Spleen (tissue), 11 donors: ENCODE measurements around the gene MS4A6A. TPM values are rescaled to one million over a fixed set of nuclear protein-coding genes. Genes with fewer than 3 reads are reported as not detected.
"Not testable (repeated sequence)": the region's sequence is repeated elsewhere in the genome, so short reads cannot be mapped to it uniquely, and the experiment has no call there.

Experiments
- DNase-seq: peaks from one replicate; pipeline ENCODE4 v3.0.0-alpha.2; 2020
- H3K27ac ChIP-seq, 8 donors: fragments of 200-600 bp; sonication (generic) in 7 of 8; 1 replicate in 4 of 8; 2 replicates in 4 of 8; pipeline versions ENCODE4 v1.5.0 to v1.8.0; 2016 to 2021; ENCODE audit warnings: inconsistent platforms in 4 of 8, mild to moderate bottlenecking in 4 of 8, moderate library complexity in 1 of 8
- H3K27me3 ChIP-seq, 7 donors: fragments of 200-600 bp; sonication (generic) in 6 of 7; replicated peaks in 1 of 7; 1 replicate in 4 of 7; 2 replicates in 3 of 7; pipeline versions ENCODE4 v1.5.0 to v1.8.0; 2016 to 2021; ENCODE audit warnings: inconsistent platforms in 3 of 7, mild to moderate bottlenecking in 1 of 7
- H3K36me3 ChIP-seq, 6 donors: fragments of 200-600 bp; sonication (generic) in 5 of 6; 1 replicate in 4 of 6; 2 replicates in 2 of 6; pipeline versions ENCODE4 v1.5.0 to v1.8.0; 2016 to 2021; ENCODE audit warnings: inconsistent platforms in 2 of 6
- H3K4me1 ChIP-seq, 6 donors: fragments of 200-600 bp; sonication (generic) in 5 of 6; 1 replicate in 3 of 6; 2 replicates in 3 of 6; pipeline versions ENCODE4 v1.5.0 to v1.8.0; 2016 to 2021; ENCODE audit warnings: inconsistent platforms in 3 of 6
- H3K4me3 ChIP-seq, 8 donors: fragments of 200-600 bp; sonication (generic) in 7 of 8; 1 replicate in 4 of 8; 2 replicates in 4 of 8; pipeline versions ENCODE4 v1.5.0 to v1.8.0; 2016 to 2021; ENCODE audit warnings: inconsistent platforms in 4 of 8, mild to moderate bottlenecking in 4 of 8, moderate library complexity in 2 of 8
- H3K9me3 ChIP-seq, 8 donors: fragments of 200-600 bp; sonication (generic) in 7 of 8; 1 replicate in 4 of 8; 2 replicates in 4 of 8; pipeline versions ENCODE4 v1.5.0 to v1.8.0; 2016 to 2021; ENCODE audit warnings: inconsistent platforms in 4 of 8
- POLR2A ChIP-seq, 3 donors: fragments of 450-650 bp; IDR thresholded peaks; one replicate each; pipeline ENCODE4 v1.5.1; 2017; ENCODE audit warnings: antibody characterized with exemption in 3 of 3, mild to moderate bottlenecking in 1 of 3
- POLR2AphosphoS5 ChIP-seq, 3 donors: sonication (generic); formaldehyde crosslinking; IDR thresholded peaks; one replicate each; pipeline ENCODE4 v1.5.1; 2017; ENCODE audit warnings: antibody characterized with exemption in 3 of 3
- WGBS, 5 donors: extraction: QIAGEN DNeasy Blood & Tissue Kit in 3 of 5; methylation state at CpG; one replicate each; pipeline versions ENCODE4 v1.1.5 to v1.1.7; 2013 to 2018; 5-methylcytosine and 5-hydroxymethylcytosine counted together
- intact Hi-C: fragments of 100-400 bp; cut with DNase I; formaldehyde crosslinking; loops from one replicate; pipeline ENCODE4 v1.15.0; 2023; ENCODE audit warnings: low total_unique reads
- polyA plus RNA-seq, 3 donors: library from polyadenylated mRNA; stranded (reverse); fragments of 200-250 nt; gene quantifications; one replicate each; pipeline ENCODE4 v1.2.1, GENCODE V29; 2013
- total RNA-seq, 7 donors: library from RNA; depleted of rRNA in 3 of 7; stranded (reverse); fragments of >200 nt in 3 of 7; fragmentation: NEBNext Ultra II Directional in 4 of 7; extraction: Animal tissue kit (Norgen Biotek cat#: 25700) in 4 of 7; gene quantifications; one replicate each; pipeline versions ENCODE4 v1.1.0 to v1.2.1, GENCODE V29; 2016 to 2021
- TF ChIP-seq, protein P1 (sequence below), 11 experiments: fragments of 200-600 bp in 7 of 11; fragments of 450-650 bp in 4 of 11; sonication (generic) in 4 of 11; IDR thresholded peaks in 8 of 11; conservative IDR thresholded peaks in 3 of 11; 1 replicate in 7 of 11; 2 replicates in 4 of 11; pipeline versions ENCODE4 v1.4.0 to v1.8.0; 2016 to 2021; ENCODE audit warnings: antibody characterized with exemption in 11 of 11, inconsistent platforms in 4 of 11, mild to moderate bottlenecking in 1 of 11
- donor health status: healthy with polysubstance abuse.
- donor health status: DM: no; HTN: no; CAD: no; lungs with moderate emphysema.
- donor health status: DM: no; HTN: no; CAD: no.
- donor health status: Bipolar disorder and iron deficiency.
- donor health status: healthy.
- donor health status: DM: no; HTN: no; CAD: no.
- donor health status: DM: yes; HTN: yes; CAD: no.

MS4A6A gene
- total and polyA plus RNA-seq, 10 donors, result 109 to 560 (median 231) TPM

DNA sequence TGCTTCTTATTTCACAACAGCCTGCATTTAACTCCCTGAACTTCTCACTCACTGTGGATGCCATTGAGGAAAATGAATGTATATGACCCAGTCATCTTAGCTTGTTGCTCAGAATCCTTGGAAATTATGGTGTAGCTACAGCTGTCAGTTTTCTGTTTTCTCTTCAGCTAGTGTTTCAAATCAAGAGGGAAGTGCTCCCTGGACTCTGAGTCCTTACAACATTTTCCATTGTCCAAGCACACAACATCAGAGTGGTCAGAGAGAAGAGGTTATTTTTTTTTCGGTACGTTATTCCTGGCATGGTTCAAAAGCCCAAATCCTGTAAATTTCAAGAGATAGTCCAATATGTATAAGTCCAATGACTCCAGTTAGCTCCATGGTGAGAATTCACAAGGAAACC lies 23.6 kb downstream of the MS4A6A start:
- Histone ChIP-seq H3K27ac (no peak overlapping the region), H3K36me3 (no peaks in the 10 kb centered on the region), H3K9me3 (no peaks in the 10 kb centered on the region), H3K4me3 (no peak overlapping the region), H3K27me3 (no peaks in the 10 kb centered on the region), H3K4me1 (peaks cover 0 to 9% (median 0%) of the 10 kb centered on the region in 6 donors)
- no peak for DNase-seq
- 35 to 85% (median 68%) methylated on average over 2 of the region's 2 CpGs for WGBS, 5 donors
- TF ChIP-seq POLR2AphosphoS5 (IDR thresholded peaks at IDR 0.05), result no peak
- TF ChIP-seq POLR2A (IDR thresholded peaks at IDR 0.05), result no peak
- TF ChIP-seq, protein P1, sequence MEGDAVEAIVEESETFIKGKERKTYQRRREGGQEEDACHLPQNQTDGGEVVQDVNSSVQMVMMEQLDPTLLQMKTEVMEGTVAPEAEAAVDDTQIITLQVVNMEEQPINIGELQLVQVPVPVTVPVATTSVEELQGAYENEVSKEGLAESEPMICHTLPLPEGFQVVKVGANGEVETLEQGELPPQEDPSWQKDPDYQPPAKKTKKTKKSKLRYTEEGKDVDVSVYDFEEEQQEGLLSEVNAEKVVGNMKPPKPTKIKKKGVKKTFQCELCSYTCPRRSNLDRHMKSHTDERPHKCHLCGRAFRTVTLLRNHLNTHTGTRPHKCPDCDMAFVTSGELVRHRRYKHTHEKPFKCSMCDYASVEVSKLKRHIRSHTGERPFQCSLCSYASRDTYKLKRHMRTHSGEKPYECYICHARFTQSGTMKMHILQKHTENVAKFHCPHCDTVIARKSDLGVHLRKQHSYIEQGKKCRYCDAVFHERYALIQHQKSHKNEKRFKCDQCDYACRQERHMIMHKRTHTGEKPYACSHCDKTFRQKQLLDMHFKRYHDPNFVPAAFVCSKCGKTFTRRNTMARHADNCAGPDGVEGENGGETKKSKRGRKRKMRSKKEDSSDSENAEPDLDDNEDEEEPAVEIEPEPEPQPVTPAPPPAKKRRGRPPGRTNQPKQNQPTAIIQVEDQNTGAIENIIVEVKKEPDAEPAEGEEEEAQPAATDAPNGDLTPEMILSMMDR (IDR thresholded peaks at IDR 0.05 in 8 of 11, conservative IDR thresholded peaks at IDR 0.05 in 3 of 11), result no peak
- intact Hi-C loops, result no loop called here

DNA sequence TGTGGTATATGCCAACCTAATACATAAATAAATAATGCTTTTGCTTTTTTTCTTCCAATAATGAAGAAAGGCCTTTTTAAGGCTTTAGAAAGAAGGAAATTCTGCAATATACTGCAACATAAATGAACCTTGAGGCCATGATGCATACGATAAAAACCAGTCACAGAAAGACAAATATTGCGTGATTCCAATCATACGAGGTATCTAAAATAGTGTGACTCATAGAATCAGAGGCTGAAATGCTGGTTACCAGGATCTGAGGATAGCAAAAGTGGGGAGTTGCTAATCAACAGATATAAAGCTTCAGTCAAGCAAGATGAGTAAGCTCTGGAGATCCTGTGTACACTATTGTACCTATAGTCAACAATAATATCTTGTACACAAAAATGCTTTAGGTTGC lies 24.2 kb downstream of the MS4A6A start:
- Histone ChIP-seq H3K27me3 (no peaks in the 10 kb centered on the region), H3K9me3 (no peaks in the 10 kb centered on the region), H3K4me3 (no peak overlapping the region), H3K36me3 (no peaks in the 10 kb centered on the region), H3K4me1 (peaks cover 0 to 9% (median 0%) of the 10 kb centered on the region in 6 donors), H3K27ac (no peak overlapping the region)
- intact Hi-C loops, result no loop called here
- TF ChIP-seq POLR2AphosphoS5 (IDR thresholded peaks at IDR 0.05), result no peak
- no peak for TF ChIP-seq POLR2A (IDR thresholded peaks at IDR 0.05)
- TF ChIP-seq, protein P1 (IDR thresholded peaks at IDR 0.05 in 8 of 11, conservative IDR thresholded peaks at IDR 0.05 in 3 of 11), result no peak
- DNase-seq, result no peak
- 56 to 88% (median 70%) methylated on average over 3 of the region's 3 CpGs for WGBS, 5 donors

DNA sequence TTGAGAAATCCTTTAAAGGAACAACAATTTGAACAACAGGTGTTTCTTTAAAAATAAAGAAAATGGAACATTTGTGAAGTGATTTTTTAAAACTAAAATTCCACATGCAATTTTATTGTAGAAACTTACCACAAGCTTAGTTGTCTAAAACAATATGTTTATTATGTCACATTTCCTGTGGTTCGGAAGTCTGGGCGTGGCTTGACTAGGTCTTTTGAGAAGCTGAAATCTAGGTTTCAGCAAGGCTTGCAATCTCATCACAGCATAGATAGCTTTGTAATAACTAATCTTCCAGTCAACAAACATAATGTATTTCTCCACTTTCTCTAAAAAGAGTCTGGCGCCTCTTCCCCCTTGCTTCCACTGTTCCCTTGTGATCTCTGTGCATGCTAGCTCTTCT lies 27.0 kb downstream of the MS4A6A start:
- intact Hi-C loops, result no loop called here
- 39 to 48% (median 46%) methylated on average over 3 of the region's 3 CpGs for WGBS, 5 donors

DNA sequence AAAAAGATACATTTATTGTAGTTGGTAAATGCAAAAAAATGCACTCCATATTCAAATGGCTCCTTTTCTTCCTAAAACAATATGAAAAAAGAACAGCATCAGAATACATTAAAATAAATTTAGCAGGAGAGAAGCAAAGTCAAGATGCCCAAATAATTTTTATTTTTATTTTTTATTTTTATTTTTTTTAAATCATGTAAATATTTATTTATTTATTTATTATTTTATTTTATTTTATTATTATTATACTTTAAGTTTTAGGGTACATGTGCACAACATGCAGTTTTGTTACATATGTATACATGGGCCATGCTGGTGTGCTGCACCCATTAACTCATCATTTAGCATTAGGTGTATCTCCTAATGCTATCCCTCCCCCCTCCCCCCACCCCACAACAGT lies 30.2 kb downstream of the MS4A6A start:
- intact Hi-C loops, H3K9me3 ChIP-seq, H3K27me3 ChIP-seq, H3K27ac ChIP-seq, DNase-seq, H3K36me3 ChIP-seq, H3K4me1 ChIP-seq, H3K4me3 ChIP-seq: not testable (repeated sequence)

More for the DNA sequence above, 27.0 kb downstream of the MS4A6A start:
- peaks cover 0 to 9% (median 0%) of the 10 kb centered on the region in 6 donors for H3K4me1 ChIP-seq
- no peaks in the 10 kb centered on the region for H3K36me3 ChIP-seq
- TF ChIP-seq POLR2A (IDR thresholded peaks at IDR 0.05) (no peak), POLR2AphosphoS5 (IDR thresholded peaks at IDR 0.05) (no peak)
- TF ChIP-seq, protein P1 (IDR thresholded peaks at IDR 0.05 in 8 of 11, conservative IDR thresholded peaks at IDR 0.05 in 3 of 11), result no peak
- DNase-seq, result no peak
- H3K27ac ChIP-seq, result peak overlapping the region in 1 of 8 donors; percentile 9
- H3K4me3 ChIP-seq, result no peak overlapping the region
- no peaks in the 10 kb centered on the region for H3K27me3 ChIP-seq
- H3K9me3 ChIP-seq, result no peaks in the 10 kb centered on the region

GRCh38 chr11:60150279-60150678 lies 32.6 kb downstream of the MS4A6A start:
- 82 to 92% (median 88%) methylated on average over 1 of the region's 1 CpG for WGBS, 5 donors
- Histone ChIP-seq H3K27me3 (no peaks in the 10 kb centered on the region), H3K4me3 (no peak overlapping the region), H3K36me3 (no peaks in the 10 kb centered on the region), H3K9me3 (no peaks in the 10 kb centered on the region), H3K27ac (no peak overlapping the region), H3K4me1 (no peaks in the 10 kb centered on the region)
- no peak for DNase-seq
- intact Hi-C loops, result no loop called here
- TF ChIP-seq POLR2AphosphoS5 (IDR thresholded peaks at IDR 0.05) (no peak), POLR2A (IDR thresholded peaks at IDR 0.05) (no peak)
- TF ChIP-seq, protein P1 (IDR thresholded peaks at IDR 0.05 in 8 of 11, conservative IDR thresholded peaks at IDR 0.05 in 3 of 11), result no peak
